ENCODE data around the gene FBLN1. TPM values are rescaled to one million over a fixed set of nuclear protein-coding genes. Genes with fewer than 3 reads are reported as not detected.

The FBLN1 gene
- total RNA-seq, 1 experiment from 2014 or later, result 37.6 TPM

DNA sequence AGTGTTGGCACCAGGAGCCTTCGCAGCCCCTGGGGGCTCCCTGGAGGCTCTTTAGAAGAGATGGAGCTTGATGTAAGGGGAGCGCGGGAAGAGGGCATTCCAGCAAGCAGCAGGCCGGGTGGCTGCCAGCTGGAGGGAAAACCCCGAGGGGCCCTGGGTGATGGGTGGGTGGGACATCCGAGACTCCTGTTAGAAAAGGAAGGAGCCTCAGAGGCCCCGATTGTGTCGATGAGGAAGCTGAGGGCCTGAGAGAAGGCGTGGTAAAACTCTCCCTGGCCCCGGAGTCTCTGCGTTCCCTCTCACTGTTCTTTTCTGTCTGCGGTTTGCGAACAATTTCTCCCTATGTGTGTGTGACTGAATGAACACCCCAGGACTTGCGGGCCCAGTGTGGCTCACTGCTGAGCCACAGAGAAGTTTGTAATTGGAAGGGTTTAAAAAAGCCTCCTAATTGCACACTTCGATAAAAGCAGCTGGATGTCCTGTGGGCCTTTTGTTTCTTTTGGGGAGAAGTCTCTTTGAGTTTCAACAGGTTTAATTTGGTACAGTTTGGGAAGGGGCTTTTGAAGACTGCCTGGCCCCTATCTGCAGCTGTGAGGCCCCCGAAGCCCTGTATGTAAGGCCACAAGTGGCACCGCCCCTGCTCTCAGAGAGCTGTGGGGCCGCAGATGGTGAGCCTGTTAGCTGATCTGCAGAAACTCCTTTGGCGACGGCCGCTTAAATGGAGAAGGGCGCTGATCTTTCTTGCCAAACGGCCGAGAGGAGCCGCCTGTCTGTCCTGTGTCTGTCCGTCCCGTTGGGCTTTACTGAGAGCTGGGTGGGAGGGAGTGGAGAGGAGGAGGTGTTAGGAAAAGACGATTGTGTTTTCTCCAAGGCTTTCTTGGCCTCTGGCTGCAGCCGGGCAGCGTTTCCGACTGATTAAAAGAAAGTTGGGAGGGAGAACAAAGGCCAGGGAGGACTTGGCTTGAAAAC lies 2.0 kb downstream of the FBLN1 start:
- DNase-seq (ENCODE audit: low read depth), result peak; percentile 54

DNA sequence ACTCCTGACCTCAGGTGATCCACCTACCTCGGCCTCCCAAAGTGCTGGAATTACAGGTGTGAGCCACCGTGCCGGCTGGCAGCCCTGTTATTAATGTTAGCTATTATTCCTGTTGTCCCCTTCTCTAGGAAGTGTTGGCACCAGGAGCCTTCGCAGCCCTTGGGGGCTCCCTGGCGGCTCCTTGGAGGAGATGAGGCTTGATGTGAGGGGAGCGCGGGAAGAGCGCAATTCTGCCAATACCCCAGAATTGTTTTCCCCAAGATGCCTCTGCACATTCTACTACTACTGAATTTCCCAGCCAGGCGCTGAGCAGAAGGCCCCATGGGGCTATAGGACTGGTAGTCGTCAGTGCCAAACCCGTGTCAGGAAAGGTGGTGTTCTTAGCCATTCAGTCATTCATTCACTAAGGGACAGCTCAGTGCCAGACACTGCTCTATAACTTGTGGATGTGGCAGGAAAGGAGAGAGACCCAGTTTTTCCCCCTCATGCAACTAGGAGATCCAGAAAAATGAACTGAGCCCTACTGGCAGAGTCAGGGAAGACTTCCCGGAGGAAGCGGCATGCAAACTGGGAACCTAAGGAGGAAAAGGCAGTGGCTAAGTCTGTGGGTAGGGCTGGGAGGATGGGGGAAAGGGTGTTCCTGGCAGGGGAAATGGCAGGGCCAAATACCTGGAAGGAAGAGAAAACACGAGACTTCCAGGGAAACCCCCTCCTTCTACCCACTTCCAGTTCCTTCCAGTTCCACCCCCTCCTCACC lies 3.5 kb downstream of the FBLN1 start:
- DNase-seq (ENCODE audit: low read depth), result no peak

- DNase-seq (ENCODE audit: low read depth), result no peak
Observed at GRCh38 chr22:45506816-45507360, 4.2 kb downstream of the FBLN1 start.

GRCh38 chr22:45507798-45508197 lies 5.1 kb downstream of the FBLN1 start:
- DNase-seq (ENCODE audit: low read depth), result no peak

GRCh38 chr22:45508814-45509213 lies 6.1 kb downstream of the FBLN1 start:
- no peak for DNase-seq (ENCODE audit: low read depth)

DNA sequence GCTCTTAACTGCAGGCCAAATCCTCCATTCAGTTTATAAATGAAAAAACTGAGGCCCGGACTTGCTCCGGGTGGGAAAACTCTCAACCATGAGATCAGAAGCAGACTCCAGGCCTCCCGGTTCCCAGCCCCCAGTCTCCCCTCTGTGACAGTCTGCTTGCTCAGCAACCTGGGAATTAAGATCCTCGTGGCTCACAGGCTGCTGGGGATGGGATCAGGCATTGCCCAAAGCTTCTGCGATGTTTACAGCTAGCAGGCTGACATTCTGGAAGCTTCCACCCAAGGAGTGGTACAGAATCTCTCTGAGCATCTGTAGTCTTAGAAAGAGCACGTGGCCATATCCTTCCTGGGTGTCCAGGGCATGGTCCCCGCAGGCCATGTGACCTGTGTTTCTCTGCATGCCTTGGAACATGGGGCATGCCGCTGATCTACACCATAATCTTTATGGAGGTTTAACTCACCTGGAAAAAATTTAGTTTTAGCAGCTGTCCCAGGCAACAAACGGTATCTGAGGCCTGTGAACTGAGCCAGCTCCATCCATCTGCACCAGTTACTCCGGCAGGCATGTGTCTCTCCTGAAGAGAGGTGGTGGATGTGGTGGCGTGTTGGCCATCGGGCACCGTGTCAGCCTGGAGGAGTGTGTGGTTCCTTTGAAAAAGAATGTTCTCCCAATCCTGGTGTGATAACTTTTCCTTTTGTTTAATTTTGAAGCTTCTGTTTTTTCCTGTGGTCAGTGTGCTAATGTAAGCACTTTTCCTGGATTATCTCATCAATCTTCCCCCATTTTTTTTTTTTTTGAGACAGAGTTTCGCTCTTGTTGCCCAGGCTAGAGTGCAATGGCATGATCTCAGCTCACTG lies 7.9 kb downstream of the FBLN1 start:
- DNase-seq (ENCODE audit: low read depth), result no peak

DNA sequence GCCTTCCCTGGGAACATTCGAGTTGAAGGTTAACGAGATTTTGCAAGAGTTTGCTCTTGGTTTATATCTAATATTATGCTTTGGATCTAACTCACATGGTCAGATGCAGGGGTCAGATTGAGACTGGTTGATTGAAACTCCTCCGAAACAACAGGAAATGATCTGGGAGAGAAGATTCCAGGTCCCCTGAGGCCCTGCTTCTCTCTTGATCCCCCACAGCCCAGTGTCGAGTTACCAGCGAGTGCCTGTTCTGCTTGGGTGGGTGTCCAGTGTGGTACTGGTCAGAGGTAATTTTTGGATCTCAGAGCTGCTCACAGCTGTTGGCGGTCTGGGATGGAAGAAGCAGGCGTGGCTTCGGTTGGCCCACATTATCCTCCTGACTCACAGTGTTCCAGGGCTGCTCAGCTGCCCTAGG lies 9.2 kb downstream of the FBLN1 start:
- DNase-seq (ENCODE audit: low read depth), result peak; percentile 97

DNA sequence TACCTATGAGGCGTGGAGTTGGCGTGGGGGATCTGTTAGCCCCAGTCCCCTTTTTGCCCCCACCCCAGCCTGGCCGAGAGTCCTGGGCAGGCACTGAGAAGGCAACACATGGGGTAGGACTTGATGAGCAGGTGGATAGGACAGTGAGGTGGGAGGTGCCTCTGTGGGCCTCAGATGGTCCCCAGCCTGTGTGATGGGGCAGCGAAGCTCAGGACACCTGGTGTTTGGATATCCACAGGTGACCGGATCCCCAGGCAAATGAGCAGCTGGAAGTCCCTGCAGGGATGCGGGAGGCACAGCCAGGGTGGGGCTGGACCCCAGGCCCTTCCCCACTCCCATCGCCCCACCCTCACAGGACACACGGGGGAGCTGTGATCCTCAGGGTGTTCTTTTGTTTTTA lies 9.7 kb downstream of the FBLN1 start:
- no peak for DNase-seq (ENCODE audit: low read depth)

DNA sequence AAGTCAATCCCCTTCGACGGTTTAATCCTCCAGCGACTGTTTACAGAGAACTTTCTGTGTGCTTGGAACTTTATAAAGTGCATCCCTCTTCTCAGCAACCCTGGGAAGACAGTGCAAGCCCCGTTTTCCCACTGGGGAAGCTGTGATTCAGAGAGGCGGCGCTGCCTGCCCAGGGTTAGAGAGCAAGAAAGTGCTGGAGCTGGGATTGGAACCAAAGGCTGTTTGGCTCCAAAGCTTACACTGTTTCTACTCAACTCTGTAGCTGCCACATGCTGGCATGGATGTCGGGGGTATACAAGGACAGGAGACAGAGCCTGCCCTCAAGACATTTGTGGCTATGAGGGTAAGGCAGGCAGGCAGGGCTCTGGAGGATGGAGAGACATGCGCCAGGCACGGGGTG lies 13.0 kb downstream of the FBLN1 start:
- DNase-seq (ENCODE audit: low read depth), result no peak

- no peak for DNase-seq (ENCODE audit: low read depth)
Observed at GRCh38 chr22:45516163-45516562, 13.5 kb downstream of the FBLN1 start.

DNA sequence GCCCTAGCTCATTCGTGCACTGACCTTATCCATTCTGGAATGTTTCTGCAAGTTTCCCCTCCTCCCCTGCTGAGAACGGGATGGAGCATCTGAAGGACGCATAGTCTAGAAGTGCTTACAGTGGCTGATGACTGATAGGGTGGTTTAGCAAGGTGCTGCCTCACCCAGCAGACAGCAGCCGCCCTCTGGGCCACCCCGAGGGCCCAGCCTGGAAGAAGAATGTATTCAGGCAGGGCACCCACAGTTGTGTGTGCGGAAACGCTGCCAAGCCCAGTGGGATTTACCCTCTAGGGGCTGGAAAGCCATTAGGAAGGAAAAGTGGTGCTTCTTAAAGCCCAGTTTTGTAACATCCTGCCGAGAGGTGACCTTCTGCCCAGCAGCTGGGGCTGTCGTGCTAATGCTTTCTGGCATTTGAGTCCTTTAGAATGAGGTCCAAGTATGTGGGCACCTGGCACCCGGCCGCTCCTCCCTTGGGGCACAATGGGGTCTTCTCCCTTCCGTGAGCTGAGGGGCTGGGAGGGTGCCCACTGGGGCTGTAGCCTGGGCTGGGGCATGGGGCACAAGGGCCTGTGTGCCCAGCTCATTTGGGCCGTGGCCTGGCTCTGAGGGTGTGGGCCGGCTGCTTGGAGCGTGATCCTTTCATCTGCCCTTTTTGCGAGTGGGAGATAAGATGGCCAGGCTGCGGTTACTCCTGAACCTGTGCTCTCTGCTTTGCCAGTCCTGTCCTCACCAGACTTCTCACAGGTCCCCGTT lies 14.4 kb downstream of the FBLN1 start:
- peak; percentile 43 for DNase-seq (ENCODE audit: low read depth)

DNA sequence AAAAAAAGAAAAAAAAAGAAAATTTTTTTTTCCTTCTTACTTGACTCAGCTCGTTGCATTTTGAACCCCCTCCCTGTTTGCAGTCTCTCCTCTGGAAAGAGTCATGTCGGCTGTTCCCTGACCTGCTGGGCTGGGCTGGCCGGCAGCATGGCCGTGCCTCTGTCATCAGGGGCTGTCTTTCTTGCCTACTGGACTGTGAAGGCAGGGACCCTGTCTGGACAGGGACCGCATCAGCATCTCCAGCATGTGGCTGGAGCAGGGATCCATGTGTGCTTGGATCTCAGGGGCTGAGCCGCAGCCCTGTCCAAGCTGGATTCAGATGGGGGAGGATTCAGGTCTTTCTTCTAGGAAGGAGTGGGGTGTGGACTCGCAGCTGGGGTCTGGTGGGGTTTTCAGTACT lies 15.5 kb downstream of the FBLN1 start:
- no peak for DNase-seq (ENCODE audit: low read depth)

DNA sequence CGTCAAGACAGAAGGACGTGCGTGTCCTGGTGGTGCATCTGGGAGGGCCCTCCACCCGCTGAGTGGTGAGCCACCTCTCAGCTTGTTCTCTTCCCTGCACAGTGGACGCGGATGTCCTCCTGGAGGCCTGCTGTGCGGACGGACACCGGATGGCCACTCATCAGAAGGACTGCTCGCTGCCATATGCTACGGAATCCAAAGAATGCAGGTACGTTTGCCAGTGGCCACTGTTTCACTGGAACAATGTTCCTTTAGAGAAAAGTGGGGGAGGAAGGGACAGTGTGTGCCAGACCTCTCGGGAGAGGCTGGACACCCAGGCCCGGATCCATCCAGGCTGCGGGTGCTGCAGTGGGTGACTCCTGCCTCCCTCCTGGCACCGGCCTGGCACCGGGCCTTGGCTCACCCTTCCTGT lies 15.9 kb downstream of the FBLN1 start:
- peak; percentile 56 for DNase-seq (ENCODE audit: low read depth)

GRCh38 chr22:45521178-45521577 lies 18.5 kb downstream of the FBLN1 start:
- no peak for DNase-seq (ENCODE audit: low read depth)

GRCh38 chr22:45522462-45522861 lies 19.8 kb downstream of the FBLN1 start:
- no peak for DNase-seq (ENCODE audit: low read depth)

DNA sequence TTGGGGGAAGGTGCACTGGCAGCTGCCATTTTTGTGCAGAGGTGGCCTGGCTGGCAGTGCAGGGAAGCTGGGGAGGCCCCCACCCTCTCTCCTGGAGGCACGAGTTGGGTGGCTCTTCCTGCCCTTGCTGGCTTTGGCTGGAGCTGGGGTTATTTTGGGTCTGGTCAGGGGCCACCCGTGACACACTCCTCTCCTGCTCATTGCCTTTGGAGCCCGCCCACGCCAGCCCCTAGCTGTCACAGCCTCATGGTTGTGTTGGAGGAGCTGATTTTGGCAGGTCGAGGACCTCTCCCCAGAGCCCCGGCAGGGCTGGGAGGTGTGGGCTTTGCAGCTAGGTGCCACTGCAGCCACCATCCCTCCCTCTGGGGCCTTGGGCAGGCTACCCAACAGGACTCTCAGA lies 21.5 kb downstream of the FBLN1 start:
- DNase-seq (ENCODE audit: low read depth), result no peak

- no peak for DNase-seq (ENCODE audit: low read depth)
Observed at GRCh38 chr22:45524966-45525365, 22.3 kb downstream of the FBLN1 start.

GRCh38 chr22:45525480-45525879 lies 22.8 kb downstream of the FBLN1 start:
- no peak for DNase-seq (ENCODE audit: low read depth)

- no peak for DNase-seq (ENCODE audit: low read depth)
Observed at GRCh38 chr22:45526281-45526680, 23.6 kb downstream of the FBLN1 start.

DNA sequence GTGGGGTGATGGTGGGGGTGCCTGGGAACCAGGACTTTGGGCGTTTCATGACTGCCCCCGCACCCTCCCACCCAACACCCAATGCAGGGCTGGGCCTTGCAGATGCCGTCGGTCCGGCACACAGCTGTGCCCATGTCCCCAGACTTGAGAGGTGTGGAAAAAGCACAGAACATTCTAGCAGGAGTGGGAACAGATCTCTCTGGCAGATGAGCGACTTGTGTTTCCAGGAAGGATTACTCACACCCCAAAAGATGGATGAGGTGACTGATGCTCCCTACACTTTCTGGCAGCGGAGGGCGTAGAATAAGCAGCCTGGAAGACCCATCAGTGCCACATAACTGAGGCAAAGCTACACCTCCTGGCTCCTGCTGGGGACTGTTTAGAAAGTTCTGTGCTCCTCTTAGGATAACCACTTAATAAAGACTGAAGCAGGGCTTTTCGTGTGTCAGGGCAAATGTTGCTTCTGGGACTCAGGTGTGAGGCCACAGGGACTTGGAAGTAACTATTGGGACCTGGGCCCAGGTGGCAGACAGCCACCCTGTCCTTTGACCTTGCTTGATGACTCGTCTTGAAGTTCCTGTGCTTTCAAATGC lies 24.2 kb downstream of the FBLN1 start:
- no peak for DNase-seq (ENCODE audit: low read depth)
